AG08396 (cell line): Measurements from ENCODE around the gene CLCA2.

Experiments used
- DNase-seq: peaks from one replicate; pipeline ENCODE4 v3.0.0; 2012; ENCODE audit warnings: low spot score, mixed read lengths

CLCA2 gene

GRCh38 chr1:86429122-86429725 is 5.3 kb downstream of the CLCA2 start:
- DNase-seq = no peak

- peak; percentile 77 for DNase-seq
Measured at GRCh38 chr1:86429835-86430234, 5.9 kb downstream of the CLCA2 start.

GRCh38 chr1:86430376-86430775 is 6.4 kb downstream of the CLCA2 start:
- no peak for DNase-seq

GRCh38 chr1:86434059-86434458 is 10.1 kb downstream of the CLCA2 start:
- no peak for DNase-seq

GRCh38 chr1:86435327-86435726 is 11.4 kb downstream of the CLCA2 start:
- no peak for DNase-seq

- DNase-seq = no peak
Measured at GRCh38 chr1:86436041-86436440, 12.1 kb downstream of the CLCA2 start.

GRCh38 chr1:86441581-86441980 is 17.6 kb downstream of the CLCA2 start:
- DNase-seq = no peak

- DNase-seq = no peak
Measured at GRCh38 chr1:86441997-86442396, 18.0 kb downstream of the CLCA2 start.

GRCh38 chr1:86445919-86446318 is 21.9 kb downstream of the CLCA2 start:
- DNase-seq = no peak

- no peak for DNase-seq
Measured at GRCh38 chr1:86447198-86447790, 23.3 kb downstream of the CLCA2 start.

- DNase-seq = no peak
Measured at GRCh38 chr1:86448670-86449069, 24.7 kb downstream of the CLCA2 start.

GRCh38 chr1:86449103-86449502 is 25.1 kb downstream of the CLCA2 start:
- DNase-seq = no peak

- DNase-seq = no peak
Measured at GRCh38 chr1:86450847-86451246, 26.9 kb downstream of the CLCA2 start.

- no peak for DNase-seq
Measured at GRCh38 chr1:86453664-86454063, 29.7 kb downstream of the CLCA2 start.

- no peak for DNase-seq
Measured at GRCh38 chr1:86455073-86455472, 31.1 kb downstream of the CLCA2 start.

GRCh38 chr1:86460998-86461397 is 37.0 kb downstream of the CLCA2 start:
- DNase-seq = no peak

- no peak for DNase-seq
Measured at GRCh38 chr1:86461482-86461881, 37.5 kb downstream of the CLCA2 start.

GRCh38 chr1:86464819-86465218 is 40.8 kb downstream of the CLCA2 start:
- no peak for DNase-seq

- no peak for DNase-seq
Measured at GRCh38 chr1:86466109-86466844, 42.3 kb downstream of the CLCA2 start.

GRCh38 chr1:86466986-86467385 is 43.0 kb downstream of the CLCA2 start:
- DNase-seq = no peak

- no peak for DNase-seq
Measured at GRCh38 chr1:86468501-86468977, 44.6 kb downstream of the CLCA2 start, which contains the start of gene CLCA1. TSS of gene CLCA1 (plus strand) at chr1:86468927. CDS start at chr1:86468972, 45 bp downstream.

- DNase-seq = no peak
Measured at GRCh38 chr1:86470859-86471258, 46.9 kb downstream of the CLCA2 start.

GRCh38 chr1:86471291-86471690 is 47.3 kb downstream of the CLCA2 start:
- DNase-seq = no peak
